ENCODE results near the gene ZNF622.
"Not testable (repeated sequence)": the region's sequence is repeated elsewhere in the genome, so short reads cannot be mapped to it uniquely, and the experiment has no call there.

The ZNF622 gene

DNA sequence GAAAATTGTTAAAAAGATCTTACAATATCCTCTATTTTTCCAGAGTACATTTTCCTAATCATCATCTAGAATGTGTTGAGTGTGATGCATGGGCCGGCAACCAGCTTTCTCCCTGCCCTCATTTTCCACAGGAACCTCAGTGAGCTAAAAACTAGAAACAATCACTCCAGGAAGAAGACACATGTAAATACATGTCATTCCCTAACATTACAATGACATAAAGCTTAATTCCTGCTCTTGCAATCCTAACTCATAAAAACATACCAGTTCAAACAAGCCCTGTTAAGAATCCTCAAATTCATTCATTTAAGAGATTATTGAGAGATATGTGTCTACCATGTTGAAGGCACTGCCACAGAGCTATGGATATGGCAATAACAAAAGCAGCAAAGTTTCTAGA lies 18.5 kb upstream of the ZNF622 start:
- no peak for DNase-seq (ENCODE audit: low read depth)
- H3K4me3 ChIP-seq (ENCODE audit: low read depth, low read length), result no peak overlapping the region
- no peak for TF ChIP-seq MYC (IDR thresholded peaks at IDR 0.05; ENCODE audit: low read depth, low read length)
- TF ChIP-seq CTCF (IDR thresholded peaks at IDR 0.05; ENCODE audit: low read depth, low read length), result no peak
- no peak for TF ChIP-seq MAX (IDR thresholded peaks at IDR 0.05; ENCODE audit: low read depth, low read length)
- TF ChIP-seq POLR2A (IDR thresholded peaks at IDR 0.05; ENCODE audit: extremely low read depth, insufficient read length), result no peak

DNA sequence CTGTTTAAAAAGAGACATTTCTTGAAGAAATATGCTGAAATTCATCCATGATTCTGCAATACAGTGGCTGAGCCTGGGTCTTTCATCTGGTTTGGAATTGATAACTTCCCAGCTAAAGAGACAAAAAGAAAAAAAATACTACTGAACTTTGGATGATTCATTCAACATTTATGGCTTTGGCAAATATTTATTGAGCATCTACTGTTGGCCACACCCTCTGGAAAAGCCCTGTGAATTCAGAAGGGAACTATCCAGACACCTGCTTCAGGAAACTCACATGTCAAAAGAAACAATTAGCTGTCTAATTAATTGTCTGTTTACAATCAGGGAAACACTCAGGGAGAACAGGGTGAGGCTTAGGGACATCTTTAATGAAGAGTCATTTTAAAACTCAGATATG lies 17.8 kb upstream of the ZNF622 start:
- DNase-seq (ENCODE audit: low read depth), result no peak
- H3K4me3 ChIP-seq (ENCODE audit: low read depth, low read length), result no peak overlapping the region
- TF ChIP-seq MAX (IDR thresholded peaks at IDR 0.05; ENCODE audit: low read depth, low read length) (no peak), POLR2A (IDR thresholded peaks at IDR 0.05; ENCODE audit: extremely low read depth, insufficient read length) (no peak), CTCF (IDR thresholded peaks at IDR 0.05; ENCODE audit: low read depth, low read length) (no peak)

DNA sequence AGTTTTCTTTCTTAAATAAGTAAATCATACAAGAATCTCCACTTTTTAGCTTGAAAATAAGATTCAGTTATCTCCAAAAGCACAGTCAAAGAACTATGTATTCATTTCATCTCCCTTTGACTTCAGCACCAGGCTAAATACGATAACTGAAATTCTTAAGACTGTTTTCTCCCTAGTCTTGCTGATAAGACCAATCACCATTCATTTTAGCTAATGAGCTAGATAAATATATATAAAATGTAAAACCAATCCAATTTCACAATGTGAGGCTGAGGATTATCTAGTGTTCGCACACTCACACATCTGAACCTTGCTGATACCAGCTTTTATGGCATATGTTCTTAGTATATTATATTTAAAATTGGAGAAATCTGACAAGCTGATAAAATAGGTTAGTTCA lies 17.3 kb upstream of the ZNF622 start:
- TF ChIP-seq POLR2A (IDR thresholded peaks at IDR 0.05; ENCODE audit: extremely low read depth, insufficient read length) (no peak), MAX (IDR thresholded peaks at IDR 0.05; ENCODE audit: low read depth, low read length) (no peak), CTCF (IDR thresholded peaks at IDR 0.05; ENCODE audit: low read depth, low read length) (no peak), MYC (IDR thresholded peaks at IDR 0.05; ENCODE audit: low read depth, low read length) (no peak)
- no peak for DNase-seq (ENCODE audit: low read depth)
- no peak overlapping the region for H3K4me3 ChIP-seq (ENCODE audit: low read depth, low read length)

GRCh38 chr5:16480821-16481538 lies 15.4 kb upstream of the ZNF622 start:
- no peak for TF ChIP-seq MAX (IDR thresholded peaks at IDR 0.05; ENCODE audit: low read depth, low read length)
- DNase-seq (ENCODE audit: low read depth), result no peak
- H3K4me3 ChIP-seq (ENCODE audit: low read depth, low read length), result no peak overlapping the region

DNA sequence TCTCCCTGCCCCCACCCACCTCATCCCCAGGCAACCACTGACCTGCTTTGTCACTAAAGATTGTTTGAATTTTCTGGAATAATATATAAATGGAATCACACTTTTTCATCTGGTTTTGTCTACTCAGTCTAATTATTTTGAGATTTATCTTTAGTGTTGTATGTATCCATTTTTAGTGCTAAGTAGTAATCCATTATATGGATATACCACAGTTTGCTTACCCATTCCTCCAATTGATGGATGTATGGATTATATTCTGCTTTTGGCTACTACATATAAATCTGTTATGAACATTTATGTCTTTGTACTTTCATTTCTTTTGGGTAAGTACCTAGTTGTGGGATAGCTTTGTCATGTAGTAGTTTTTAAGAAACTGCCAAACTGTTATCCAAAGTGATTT lies 14.5 kb upstream of the ZNF622 start:
- no peak overlapping the region for H3K4me3 ChIP-seq (ENCODE audit: low read depth, low read length)
- TF ChIP-seq CTCF (IDR thresholded peaks at IDR 0.05; ENCODE audit: low read depth, low read length) (no peak), MYC (IDR thresholded peaks at IDR 0.05; ENCODE audit: low read depth, low read length) (no peak), POLR2A (IDR thresholded peaks at IDR 0.05; ENCODE audit: extremely low read depth, insufficient read length) (no peak), MAX (IDR thresholded peaks at IDR 0.05; ENCODE audit: low read depth, low read length) (no peak)

GRCh38 chr5:16477541-16477940 lies 11.9 kb upstream of the ZNF622 start:
- DNase-seq (ENCODE audit: low read depth), result no peak
- no peak for TF ChIP-seq MYC (IDR thresholded peaks at IDR 0.05; ENCODE audit: low read depth, low read length)
- no peak for TF ChIP-seq CTCF (IDR thresholded peaks at IDR 0.05; ENCODE audit: low read depth, low read length)
- no peak for TF ChIP-seq MAX (IDR thresholded peaks at IDR 0.05; ENCODE audit: low read depth, low read length)
- TF ChIP-seq POLR2A (IDR thresholded peaks at IDR 0.05; ENCODE audit: extremely low read depth, insufficient read length), result no peak
- no peak overlapping the region for H3K4me3 ChIP-seq (ENCODE audit: low read depth, low read length)

More for the DNA sequence above, 14.5 kb upstream of the ZNF622 start:
- DNase-seq (ENCODE audit: low read depth), result no peak

DNA sequence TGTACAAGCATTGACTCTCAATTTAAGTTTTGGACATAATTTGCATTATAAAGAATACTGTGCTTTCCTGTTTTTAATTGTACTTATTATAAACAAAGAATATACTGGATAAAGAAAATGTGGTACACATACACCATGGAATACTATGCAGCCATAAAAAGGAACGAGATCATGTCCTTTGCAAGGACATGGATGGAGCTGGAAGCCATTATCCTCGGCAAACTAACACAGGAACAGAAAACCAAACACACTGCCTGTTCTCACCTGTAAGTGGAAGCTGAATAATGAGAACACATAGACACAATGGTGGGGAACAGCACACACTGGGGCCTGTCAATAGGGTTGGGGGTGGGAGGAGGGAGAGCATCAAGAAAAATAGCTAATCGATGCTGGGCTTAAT lies 10.8 kb upstream of the ZNF622 start:
- not testable (repeated sequence) for DNase-seq (ENCODE audit: low read depth); H3K4me3 ChIP-seq (ENCODE audit: low read depth, low read length)

Data from NB4 (cell line).